K562 (cell line): ENCODE measurements around the gene ATP8B2. TPM values are rescaled to one million over a fixed set of nuclear protein-coding genes. Genes with fewer than 3 reads are reported as not detected.

Experiments used
- ASH1L ChIP-seq: fragments of 450-650 bp; IDR thresholded peaks from 2 replicates; pipeline ENCODE4 v1.6.1; 2018; ENCODE audit warnings: borderline replicate concordance, mild to moderate bottlenecking, low read depth; ENCODE audit not compliant: partially characterized antibody
- ELF4 ChIP-seq: fragments of 450-650 bp; formaldehyde crosslinking; IDR thresholded peaks from 2 replicates; pipeline ENCODE4 v1.4.0; 2022; ENCODE audit warnings: missing genetic modification characterization
- HDAC1 ChIP-seq, 2 experiments: fragments of 450-650 bp; IDR thresholded peaks; 2 replicates each; pipeline ENCODE4 v1.6.1; 2016 to 2017; ENCODE audit warnings: inconsistent platforms in 1 of 2, mild to moderate bottlenecking in 1 of 2, moderate library complexity in 1 of 2
- KAT8 ChIP-seq: fragments of 450-650 bp; IDR thresholded peaks from 2 replicates; pipeline ENCODE4 v1.6.1; 2016; ENCODE audit warnings: low read depth, mild to moderate bottlenecking
- L3MBTL2 ChIP-seq: fragments of 450-650 bp; IDR thresholded peaks from 2 replicates; pipeline ENCODE4 v1.6.1; 2016; ENCODE audit warnings: mild to moderate bottlenecking, moderate library complexity
- NCOR1 ChIP-seq: fragments of 450-650 bp; IDR thresholded peaks from 2 replicates; pipeline ENCODE4 v1.6.1; 2016; ENCODE audit warnings: mild to moderate bottlenecking, moderate library complexity
- NONO ChIP-seq, 2 experiments: fragments of 200-400 bp in 1 of 2; fragments of 450-650 bp in 1 of 2; formaldehyde crosslinking in 1 of 2; IDR thresholded peaks; 2 replicates each; pipeline ENCODE4 v1.6.1; 2017; ENCODE audit warnings: low read depth in 2 of 2, mild to moderate bottlenecking in 2 of 2, moderate library complexity in 2 of 2, low read length in 1 of 2
- NUFIP1 ChIP-seq: fragments of 450-650 bp; IDR thresholded peaks from 2 replicates; pipeline ENCODE4 v1.6.1; 2018; ENCODE audit not compliant: partially characterized antibody
- POLR2A ChIP-seq: fragments of 450-650 bp; conservative IDR thresholded peaks from 2 replicates; pipeline ENCODE4 v1.6.1; 2016
- STAT5A ChIP-seq: IDR thresholded peaks from 2 replicates; pipeline ENCODE4 v1.6.1; 2012; ENCODE audit warnings: low read length, inconsistent platforms, borderline replicate concordance
- TAF9B ChIP-seq: fragments of 450-650 bp; IDR thresholded peaks from 2 replicates; pipeline ENCODE4 v1.6.1; 2018; ENCODE audit warnings: mild to moderate bottlenecking; ENCODE audit not compliant: partially characterized antibody
- TEAD4 ChIP-seq, 2 experiments: sonication (generic) in 1 of 2; formaldehyde crosslinking in 1 of 2; IDR thresholded peaks; 2 replicates each; pipeline versions ENCODE4 v1.6.1 to v1.8.0; 2012 to 2022; ENCODE audit warnings: borderline replicate concordance in 1 of 2, inconsistent platforms in 1 of 2, low read length in 1 of 2, mild to moderate bottlenecking in 1 of 2, missing genetic modification reagents in 1 of 2
- polyA plus RNA-seq, 8 experiments: library from polyadenylated mRNA; depleted of rRNA in 4 of 8; stranded (reverse) in 5 of 8; unstranded in 3 of 8; fragments of >200 nt; fragmentation: Nextera tagmentation in 2 of 8; fragmentation: Illumina TruSeq in 1 of 8; extraction: Ambion mirVana in 2 of 8; extraction: Trizol in 1 of 8; gene quantifications; 2 replicates each; pipeline versions ENCODE4 v1.2.1 to v1.2.3, GENCODE V29; 2011 to 2014; ENCODE audit warnings: inconsistent platforms in 1 of 8, missing spikeins in 1 of 8
- total RNA-seq, 7 experiments: library from RNA; depleted of rRNA in 6 of 7; stranded (reverse); fragments of >200 nt in 6 of 7; fragmentation: Illumina TruSeq in 2 of 7; extraction: Trizol in 2 of 7; gene quantifications; 2 replicates each; pipeline versions ENCODE4 v1.2.1 to v1.2.3, GENCODE V29; 2011 to 2021; ENCODE audit warnings: low replicate concordance in 1 of 7
- TF ChIP-seq, protein P1 (sequence below), 3 experiments: fragments of 200-800 bp in 1 of 3; sonication (Bioruptor generic) in 1 of 3; sonication (generic) in 1 of 3; formaldehyde crosslinking in 1 of 3; IDR thresholded peaks; 2 replicates each; pipeline versions ENCODE4 v1.6.1 to v1.8.0; 2016 to 2022; ENCODE audit warnings: mild to moderate bottlenecking in 2 of 3, missing compliant biosample characterization in 2 of 3, missing genetic modification characterization in 2 of 3, missing genetic modification reagents in 1 of 3
- TF ChIP-seq, protein P2 (sequence below), 2 experiments: fragments of 450-650 bp in 1 of 2; IDR thresholded peaks; 2 replicates each; pipeline ENCODE4 v1.6.1; 2011 to 2017; ENCODE audit warnings: low read depth in 2 of 2, antibody characterized with exemption in 1 of 2, borderline replicate concordance in 1 of 2, low read length in 1 of 2, mild to moderate bottlenecking in 1 of 2, mixed read lengths in 1 of 2; ENCODE audit not compliant: control insufficient read depth in 1 of 2
- TF ChIP-seq, protein P3 (sequence below): fragments of 150-350 bp; IDR thresholded peaks from 2 replicates; pipeline ENCODE4 v1.6.1; 2014; ENCODE audit warnings: low read depth, mild to moderate bottlenecking, low read length, borderline replicate concordance
- TF ChIP-seq, protein P4 (sequence below), 2 experiments: fragments of 450-650 bp; conservative IDR thresholded peaks; 2 replicates each; pipeline ENCODE4 v1.6.1; 2017; ENCODE audit warnings: mild to moderate bottlenecking in 2 of 2, moderate library complexity in 2 of 2

ATP8B2 gene
- total and polyA plus RNA-seq, 9 of the 15 experiments (the other 6 are each of a cell fraction or from before 2014, with no cell fraction given), result 0.27 to 33.2 (median 18.4) TPM

DNA sequence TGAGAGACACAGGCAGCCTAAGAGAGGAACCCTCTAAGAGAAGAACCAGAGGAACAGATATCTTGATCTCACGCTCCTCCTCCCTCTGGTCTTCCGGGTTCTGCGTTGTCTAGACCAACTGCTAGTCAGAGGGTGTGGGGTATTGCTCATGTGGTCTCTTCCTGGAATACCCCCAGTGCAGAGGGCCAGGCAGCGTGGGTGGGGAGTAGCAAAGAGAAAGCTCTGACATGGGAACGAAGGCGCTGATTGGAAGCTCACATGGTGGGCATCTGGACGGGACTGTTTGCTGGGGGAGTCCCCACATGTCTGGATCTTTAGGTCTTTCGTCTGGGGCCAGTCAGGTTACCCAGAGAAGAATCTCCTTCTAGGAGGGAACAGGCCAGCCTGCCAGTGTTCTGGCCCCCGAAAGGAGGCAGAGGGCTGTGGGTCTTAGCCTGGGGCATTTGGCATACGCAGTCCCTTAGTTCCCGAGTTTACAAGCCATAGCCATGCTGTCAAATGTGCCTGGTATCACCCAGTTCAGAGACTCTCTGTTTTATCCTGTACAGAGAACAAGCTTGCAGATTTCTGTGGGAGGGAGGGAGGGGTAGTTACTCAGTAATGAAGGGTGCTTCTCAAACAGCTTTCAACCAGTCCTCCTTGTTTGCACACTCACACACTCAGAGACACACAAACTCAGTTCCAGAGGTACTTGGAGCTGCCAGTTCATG is 61.5 kb downstream of the ATP8B2 start (continued):
- TF ChIP-seq, protein P1, sequence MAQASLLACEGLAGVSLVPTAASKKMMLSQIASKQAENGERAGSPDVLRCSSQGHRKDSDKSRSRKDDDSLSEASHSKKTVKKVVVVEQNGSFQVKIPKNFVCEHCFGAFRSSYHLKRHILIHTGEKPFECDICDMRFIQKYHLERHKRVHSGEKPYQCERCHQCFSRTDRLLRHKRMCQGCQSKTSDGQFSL (CRISPR knock-in tag; IDR thresholded peaks at IDR 0.05), result no peak
- TF ChIP-seq, protein P1 (tag; IDR thresholded peaks at IDR 0.05), result no peak
- TF ChIP-seq TAF9B (peak; percentile 66), TEAD4 (IDR thresholded peaks at IDR 0.05; ENCODE audit: low read length) (0 out of 2 replicates have a peak, but pooled peaks have one; percentile 16), TEAD4 (CRISPR knock-in tag; IDR thresholded peaks at IDR 0.05; ENCODE audit: borderline replicate concordance) (no peak), HDAC1 (IDR thresholded peaks at IDR 0.05) (peak in 1 of 2 experiments; percentile 39; a peak in 1 of 4 replicates), KAT8 (no peak), NCOR1 (peak; percentile 49), STAT5A (0 out of 2 replicates have a peak, but pooled peaks have one; percentile 32), ELF4 (CRISPR knock-in tag) (peak; percentile 96), NUFIP1 (no peak), ASH1L (peak; percentile 42), L3MBTL2 (peak; percentile 67; the same call in 1 of the 2 replicates), NONO (IDR thresholded peaks at IDR 0.05; ENCODE audit: low read depth in 2 of 2, low read length in 1 of 2) (peak in 1 of 2 experiments; percentile 42; a peak in 1 of 4 replicates), POLR2A (peak; percentile 75)
- TF ChIP-seq, protein P2, sequence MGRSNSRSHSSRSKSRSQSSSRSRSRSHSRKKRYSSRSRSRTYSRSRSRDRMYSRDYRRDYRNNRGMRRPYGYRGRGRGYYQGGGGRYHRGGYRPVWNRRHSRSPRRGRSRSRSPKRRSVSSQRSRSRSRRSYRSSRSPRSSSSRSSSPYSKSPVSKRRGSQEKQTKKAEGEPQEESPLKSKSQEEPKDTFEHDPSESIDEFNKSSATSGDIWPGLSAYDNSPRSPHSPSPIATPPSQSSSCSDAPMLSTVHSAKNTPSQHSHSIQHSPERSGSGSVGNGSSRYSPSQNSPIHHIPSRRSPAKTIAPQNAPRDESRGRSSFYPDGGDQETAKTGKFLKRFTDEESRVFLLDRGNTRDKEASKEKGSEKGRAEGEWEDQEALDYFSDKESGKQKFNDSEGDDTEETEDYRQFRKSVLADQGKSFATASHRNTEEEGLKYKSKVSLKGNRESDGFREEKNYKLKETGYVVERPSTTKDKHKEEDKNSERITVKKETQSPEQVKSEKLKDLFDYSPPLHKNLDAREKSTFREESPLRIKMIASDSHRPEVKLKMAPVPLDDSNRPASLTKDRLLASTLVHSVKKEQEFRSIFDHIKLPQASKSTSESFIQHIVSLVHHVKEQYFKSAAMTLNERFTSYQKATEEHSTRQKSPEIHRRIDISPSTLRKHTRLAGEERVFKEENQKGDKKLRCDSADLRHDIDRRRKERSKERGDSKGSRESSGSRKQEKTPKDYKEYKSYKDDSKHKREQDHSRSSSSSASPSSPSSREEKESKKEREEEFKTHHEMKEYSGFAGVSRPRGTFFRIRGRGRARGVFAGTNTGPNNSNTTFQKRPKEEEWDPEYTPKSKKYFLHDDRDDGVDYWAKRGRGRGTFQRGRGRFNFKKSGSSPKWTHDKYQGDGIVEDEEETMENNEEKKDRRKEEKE (IDR thresholded peaks at IDR 0.05; ENCODE audit: borderline replicate concordance in 1 of 2, control insufficient read depth in 1 of 2, low read depth in 2 of 2, low read length in 1 of 2), result no peak
- TF ChIP-seq, protein P3, sequence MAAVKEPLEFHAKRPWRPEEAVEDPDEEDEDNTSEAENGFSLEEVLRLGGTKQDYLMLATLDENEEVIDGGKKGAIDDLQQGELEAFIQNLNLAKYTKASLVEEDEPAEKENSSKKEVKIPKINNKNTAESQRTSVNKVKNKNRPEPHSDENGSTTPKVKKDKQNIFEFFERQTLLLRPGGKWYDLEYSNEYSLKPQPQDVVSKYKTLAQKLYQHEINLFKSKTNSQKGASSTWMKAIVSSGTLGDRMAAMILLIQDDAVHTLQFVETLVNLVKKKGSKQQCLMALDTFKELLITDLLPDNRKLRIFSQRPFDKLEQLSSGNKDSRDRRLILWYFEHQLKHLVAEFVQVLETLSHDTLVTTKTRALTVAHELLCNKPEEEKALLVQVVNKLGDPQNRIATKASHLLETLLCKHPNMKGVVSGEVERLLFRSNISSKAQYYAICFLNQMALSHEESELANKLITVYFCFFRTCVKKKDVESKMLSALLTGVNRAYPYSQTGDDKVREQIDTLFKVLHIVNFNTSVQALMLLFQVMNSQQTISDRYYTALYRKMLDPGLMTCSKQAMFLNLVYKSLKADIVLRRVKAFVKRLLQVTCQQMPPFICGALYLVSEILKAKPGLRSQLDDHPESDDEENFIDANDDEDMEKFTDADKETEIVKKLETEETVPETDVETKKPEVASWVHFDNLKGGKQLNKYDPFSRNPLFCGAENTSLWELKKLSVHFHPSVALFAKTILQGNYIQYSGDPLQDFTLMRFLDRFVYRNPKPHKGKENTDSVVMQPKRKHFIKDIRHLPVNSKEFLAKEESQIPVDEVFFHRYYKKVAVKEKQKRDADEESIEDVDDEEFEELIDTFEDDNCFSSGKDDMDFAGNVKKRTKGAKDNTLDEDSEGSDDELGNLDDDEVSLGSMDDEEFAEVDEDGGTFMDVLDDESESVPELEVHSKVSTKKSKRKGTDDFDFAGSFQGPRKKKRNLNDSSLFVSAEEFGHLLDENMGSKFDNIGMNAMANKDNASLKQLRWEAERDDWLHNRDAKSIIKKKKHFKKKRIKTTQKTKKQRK, result no peak
- TF ChIP-seq, protein P4, sequence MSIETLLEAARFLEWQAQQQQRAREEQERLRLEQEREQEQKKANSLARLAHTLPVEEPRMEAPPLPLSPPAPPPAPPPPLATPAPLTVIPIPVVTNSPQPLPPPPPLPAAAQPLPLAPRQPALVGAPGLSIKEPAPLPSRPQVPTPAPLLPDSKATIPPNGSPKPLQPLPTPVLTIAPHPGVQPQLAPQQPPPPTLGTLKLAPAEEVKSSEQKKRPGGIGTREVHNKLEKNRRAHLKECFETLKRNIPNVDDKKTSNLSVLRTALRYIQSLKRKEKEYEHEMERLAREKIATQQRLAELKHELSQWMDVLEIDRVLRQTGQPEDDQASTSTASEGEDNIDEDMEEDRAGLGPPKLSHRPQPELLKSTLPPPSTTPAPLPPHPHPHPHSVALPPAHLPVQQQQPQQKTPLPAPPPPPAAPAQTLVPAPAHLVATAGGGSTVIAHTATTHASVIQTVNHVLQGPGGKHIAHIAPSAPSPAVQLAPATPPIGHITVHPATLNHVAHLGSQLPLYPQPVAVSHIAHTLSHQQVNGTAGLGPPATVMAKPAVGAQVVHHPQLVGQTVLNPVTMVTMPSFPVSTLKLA (conservative IDR thresholded peaks at IDR 0.05), result peak; percentile 48 to 55; a peak in 2 of 4 replicates
